ENCODE measurements around the gene SRSF5. TPM values are rescaled to one million over a fixed set of nuclear protein-coding genes. Genes with fewer than 3 reads are reported as not detected.

Gene SRSF5
- total RNA-seq, 1 experiment from 2014 or later = 389 TPM

DNA sequence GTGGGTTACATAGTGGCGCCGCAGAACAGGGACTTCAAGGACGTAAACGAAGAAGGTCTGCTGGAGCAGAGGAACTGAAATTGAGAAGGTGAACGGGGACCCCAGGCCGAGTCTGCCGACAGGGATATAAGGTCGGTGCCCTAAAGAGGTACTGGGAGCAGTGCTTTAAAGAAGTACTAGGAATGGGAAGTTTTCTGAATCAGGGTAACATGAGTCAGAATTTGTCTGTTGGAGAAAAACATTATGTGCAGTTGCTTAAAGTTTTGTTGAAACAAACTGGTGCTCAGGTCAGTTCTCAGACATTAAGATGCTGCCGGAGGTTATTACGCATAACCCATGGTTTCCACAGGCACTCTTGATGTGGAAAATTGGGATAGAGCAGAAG, 44.9 kb downstream of the SRSF5 start:
- Histone ChIP-seq H3K18ac (ENCODE audit: insufficient read length, low read depth, low read length) (no peak overlapping the region), H3T11ph (ENCODE audit: low read length) (no peak overlapping the region), H4K91ac (ENCODE audit: insufficient read length, low read depth, low read length) (no peak overlapping the region), H2AK5ac (ENCODE audit: insufficient read length, low read length) (no peak overlapping the region), H3K27ac (ENCODE audit: insufficient read length, low read depth, low read length) (no peak overlapping the region), H3K79me1 (ENCODE audit: insufficient read depth, low read depth, low read length, poor library complexity, severe bottlenecking) (no peaks in the 10 kb centered on the region), H2BK15ac (ENCODE audit: low read depth, low read length) (no peak overlapping the region), H3K56ac (ENCODE audit: insufficient read length, low read depth, low read length) (no peak overlapping the region), H2BK20ac (ENCODE audit: low read depth, low read length, poor library complexity, severe bottlenecking) (no peak overlapping the region), H3K23ac (ENCODE audit: insufficient read length, low read depth, low read length) (no peak overlapping the region), H2BK5ac (ENCODE audit: insufficient read length, low read length) (no peak overlapping the region), H4K20me1 (ENCODE audit: control insufficient read depth, insufficient read depth, insufficient read length) (no peaks in the 10 kb centered on the region), H2AFZ (ENCODE audit: low read length) (no peak overlapping the region), H3K23me2 (ENCODE audit: insufficient read length, low read depth, low read length, poor library complexity, severe bottlenecking) (no peaks in the 10 kb centered on the region), H3K9ac (ENCODE audit: extremely low read depth, insufficient read length, low read length) (no peak overlapping the region), H4K5ac (ENCODE audit: insufficient read length, low read depth, low read length) (no peak overlapping the region), H3K79me2 (ENCODE audit: insufficient read depth, low read length) (no peaks in the 10 kb centered on the region), H3K4me2 (ENCODE audit: insufficient read depth, insufficient read length, low read length) (no peak overlapping the region), H3K4me1 (ENCODE audit: insufficient read depth, low read length) (no peaks in the 10 kb centered on the region), H3K14ac (ENCODE audit: insufficient read depth, low read length) (no peak overlapping the region), H4K8ac (replicated peaks; ENCODE audit: insufficient read length, low read depth, low read length) (no peak overlapping the region), H3K4ac (ENCODE audit: low read depth, low read length) (no peak overlapping the region), H2BK120ac (ENCODE audit: low read depth, low read length, poor library complexity, severe bottlenecking) (no peak overlapping the region), H3K27me3 (ENCODE audit: insufficient read depth, low read length) (no peaks in the 10 kb centered on the region), H3K9me3 (ENCODE audit: control insufficient read depth, low read depth, low read length) (no peaks in the 10 kb centered on the region), H2BK12ac (ENCODE audit: insufficient read length, low read depth, low read length) (no peak overlapping the region)
- no peak for DNase-seq
- WGBS (ENCODE audit: extremely low coverage, insufficient read length, low lambda C conversion rate) = no CpG with 5 or more reads among the region's 10 CpGs
- no peak overlapping the region for H3K4me3 Mint-ChIP-seq
- H3K9me3 Mint-ChIP-seq = no peaks in the 10 kb centered on the region; a peak in 1 of 5 replicates
- H3K36me3 Mint-ChIP-seq (ENCODE audit: insufficient read depth in 1 of 3, low read depth in 3 of 3) = no peaks in the 10 kb centered on the region; a peak in 1 of 7 replicates
- no peak for TF ChIP-seq CTCF (conservative IDR thresholded peaks at IDR 0.05)
- peaks cover 9 to 10% of the 10 kb centered on the region in 2 experiments for H3K4me1 Mint-ChIP-seq
- no peaks in the 10 kb centered on the region; the same call in 1 of the 2 replicates for H3K27me3 Mint-ChIP-seq (ENCODE audit: low read depth)
- no peak overlapping the region for H3K27ac Mint-ChIP-seq
